Brain microvascular endothelial cell (primary cell): ENCODE results near the gene IL11RA.

Experiments used
- DNase-seq: peaks from one replicate; pipeline ENCODE4 v3.0.0-alpha.2; 2020
- H3K27ac ChIP-seq: fragments of 250-450 bp; sonication (Bioruptor Pico); 2 replicates; pipeline ENCODE4 v1.5.1; 2020; ENCODE audit warnings: mild to moderate bottlenecking, moderate library complexity
- H3K27me3 ChIP-seq: fragments of 250-450 bp; sonication (Bioruptor Pico); replicated peaks from 2 replicates; pipeline ENCODE4 v1.5.1; 2020; ENCODE audit warnings: mild to moderate bottlenecking
- H3K36me3 ChIP-seq: fragments of 250-450 bp; sonication (Bioruptor Pico); replicated peaks from 2 replicates; pipeline ENCODE4 v1.5.1; 2020; ENCODE audit warnings: mild to moderate bottlenecking
- H3K4me3 ChIP-seq: 2 replicates; pipeline ENCODE4 v1.5.1; 2011; ENCODE audit warnings: low read depth, mild to moderate bottlenecking, control low read depth, low read length, moderate library complexity
- in situ Hi-C: cut with HindIII; loops from 2 replicates; pipeline ENCODE4 v1.10.0; 2017; ENCODE audit warnings: low sequenced_read_pairs, low pct_ligation_motif_present
- TF ChIP-seq, protein P1 (sequence below): IDR thresholded peaks from 2 replicates; pipeline ENCODE4 v1.5.1; 2011; ENCODE audit warnings: low read depth, mild to moderate bottlenecking, moderate library complexity, low read length, control low read depth, inconsistent platforms; ENCODE audit errors: missing control alignments

IL11RA gene

DNA sequence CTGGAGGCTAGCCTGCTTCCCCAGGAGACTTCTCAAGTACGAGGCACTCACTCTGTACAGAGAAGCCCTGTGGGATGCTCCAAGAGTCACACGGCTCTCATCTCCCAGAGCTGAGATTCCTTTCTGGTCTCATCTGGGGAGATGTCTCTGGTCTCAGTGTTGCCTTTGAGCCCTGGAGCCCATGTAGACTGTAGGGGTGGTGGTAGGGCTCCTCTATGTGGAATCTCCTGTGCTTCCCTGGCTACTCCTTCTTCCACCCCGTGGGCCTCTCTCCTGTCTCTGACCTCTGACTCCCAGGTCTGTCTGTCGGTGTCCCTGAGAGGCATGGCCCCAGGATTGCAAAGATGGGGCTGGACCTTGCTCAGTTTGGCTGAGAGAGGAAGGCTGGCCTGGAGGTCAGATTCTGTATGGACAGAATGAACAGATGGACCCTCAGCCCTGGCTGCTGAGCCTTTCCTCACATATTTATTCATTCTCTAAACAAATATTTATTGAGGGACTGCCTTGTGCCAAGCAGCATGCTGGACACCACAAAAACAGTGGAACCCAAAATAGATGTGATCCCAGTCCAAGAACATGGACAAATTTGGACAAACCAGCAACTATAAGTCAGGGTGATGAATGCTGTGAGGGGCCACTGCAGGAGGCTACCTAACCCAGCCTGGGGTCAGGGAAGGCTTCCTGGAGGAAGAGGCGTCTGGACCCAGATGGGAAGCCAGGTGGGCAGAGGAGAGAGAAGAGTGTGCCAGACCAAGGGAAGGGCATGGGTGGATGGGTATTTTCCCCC lies 36.5 kb downstream of the IL11RA start:
- H3K4me3 ChIP-seq: no peak overlapping the region
- H3K27me3 ChIP-seq: no peaks in the 10 kb centered on the region
- TF ChIP-seq, protein P1, sequence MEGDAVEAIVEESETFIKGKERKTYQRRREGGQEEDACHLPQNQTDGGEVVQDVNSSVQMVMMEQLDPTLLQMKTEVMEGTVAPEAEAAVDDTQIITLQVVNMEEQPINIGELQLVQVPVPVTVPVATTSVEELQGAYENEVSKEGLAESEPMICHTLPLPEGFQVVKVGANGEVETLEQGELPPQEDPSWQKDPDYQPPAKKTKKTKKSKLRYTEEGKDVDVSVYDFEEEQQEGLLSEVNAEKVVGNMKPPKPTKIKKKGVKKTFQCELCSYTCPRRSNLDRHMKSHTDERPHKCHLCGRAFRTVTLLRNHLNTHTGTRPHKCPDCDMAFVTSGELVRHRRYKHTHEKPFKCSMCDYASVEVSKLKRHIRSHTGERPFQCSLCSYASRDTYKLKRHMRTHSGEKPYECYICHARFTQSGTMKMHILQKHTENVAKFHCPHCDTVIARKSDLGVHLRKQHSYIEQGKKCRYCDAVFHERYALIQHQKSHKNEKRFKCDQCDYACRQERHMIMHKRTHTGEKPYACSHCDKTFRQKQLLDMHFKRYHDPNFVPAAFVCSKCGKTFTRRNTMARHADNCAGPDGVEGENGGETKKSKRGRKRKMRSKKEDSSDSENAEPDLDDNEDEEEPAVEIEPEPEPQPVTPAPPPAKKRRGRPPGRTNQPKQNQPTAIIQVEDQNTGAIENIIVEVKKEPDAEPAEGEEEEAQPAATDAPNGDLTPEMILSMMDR: no peak
- DNase-seq: no peak
- H3K27ac ChIP-seq: no peak overlapping the region
- no peaks in the 10 kb centered on the region for H3K36me3 ChIP-seq
- in situ Hi-C loops: no loop called here

DNA sequence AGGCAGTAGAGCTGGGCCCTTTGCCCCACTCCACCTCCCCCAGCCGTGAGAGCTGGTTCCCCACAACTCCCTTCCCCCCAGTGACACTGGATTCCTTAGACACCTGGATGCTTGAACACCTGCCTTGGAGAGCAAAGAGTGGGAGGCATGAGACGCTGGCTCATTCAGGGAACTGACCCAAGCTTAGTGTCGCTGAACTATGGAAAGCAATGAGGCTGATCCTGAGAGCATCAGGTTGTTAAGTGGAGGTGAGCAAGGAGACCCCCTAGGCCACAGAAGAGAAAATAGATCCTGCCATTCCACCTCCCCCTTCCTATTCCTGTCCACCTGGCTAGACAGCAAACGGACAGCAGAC lies 37.1 kb downstream of the IL11RA start:
- in situ Hi-C loops: no loop called here
- Histone ChIP-seq H3K4me3 (no peak overlapping the region), H3K36me3 (no peaks in the 10 kb centered on the region), H3K27ac (no peak overlapping the region), H3K27me3 (no peaks in the 10 kb centered on the region)
- TF ChIP-seq, protein P1: no peak
- no peak for DNase-seq

DNA sequence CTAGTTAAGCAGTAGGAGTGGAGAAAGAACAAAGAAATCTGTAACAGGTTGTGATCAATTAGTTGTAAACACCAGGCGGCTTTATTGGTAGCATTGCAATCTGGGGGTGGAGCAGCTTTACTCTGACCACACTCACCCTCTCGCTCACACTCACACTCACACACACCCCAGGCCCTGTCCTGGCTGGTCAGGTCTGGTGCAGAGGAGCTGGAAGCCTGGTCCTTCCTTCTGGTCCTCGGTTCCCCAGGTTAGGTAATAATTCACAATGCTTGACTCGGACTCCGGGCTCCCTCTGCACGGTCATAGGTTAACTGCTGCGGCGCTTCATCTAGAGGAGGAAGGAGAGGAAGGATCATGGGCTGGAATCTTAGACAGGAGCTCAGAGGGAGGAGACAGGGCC lies 37.5 kb downstream of the IL11RA start:
- no peak overlapping the region for H3K27ac ChIP-seq
- H3K4me3 ChIP-seq: no peak overlapping the region
- DNase-seq: no peak
- TF ChIP-seq, protein P1: no peak
- H3K36me3 ChIP-seq: no peaks in the 10 kb centered on the region
- H3K27me3 ChIP-seq: no peaks in the 10 kb centered on the region
- in situ Hi-C loops: no loop called here

DNA sequence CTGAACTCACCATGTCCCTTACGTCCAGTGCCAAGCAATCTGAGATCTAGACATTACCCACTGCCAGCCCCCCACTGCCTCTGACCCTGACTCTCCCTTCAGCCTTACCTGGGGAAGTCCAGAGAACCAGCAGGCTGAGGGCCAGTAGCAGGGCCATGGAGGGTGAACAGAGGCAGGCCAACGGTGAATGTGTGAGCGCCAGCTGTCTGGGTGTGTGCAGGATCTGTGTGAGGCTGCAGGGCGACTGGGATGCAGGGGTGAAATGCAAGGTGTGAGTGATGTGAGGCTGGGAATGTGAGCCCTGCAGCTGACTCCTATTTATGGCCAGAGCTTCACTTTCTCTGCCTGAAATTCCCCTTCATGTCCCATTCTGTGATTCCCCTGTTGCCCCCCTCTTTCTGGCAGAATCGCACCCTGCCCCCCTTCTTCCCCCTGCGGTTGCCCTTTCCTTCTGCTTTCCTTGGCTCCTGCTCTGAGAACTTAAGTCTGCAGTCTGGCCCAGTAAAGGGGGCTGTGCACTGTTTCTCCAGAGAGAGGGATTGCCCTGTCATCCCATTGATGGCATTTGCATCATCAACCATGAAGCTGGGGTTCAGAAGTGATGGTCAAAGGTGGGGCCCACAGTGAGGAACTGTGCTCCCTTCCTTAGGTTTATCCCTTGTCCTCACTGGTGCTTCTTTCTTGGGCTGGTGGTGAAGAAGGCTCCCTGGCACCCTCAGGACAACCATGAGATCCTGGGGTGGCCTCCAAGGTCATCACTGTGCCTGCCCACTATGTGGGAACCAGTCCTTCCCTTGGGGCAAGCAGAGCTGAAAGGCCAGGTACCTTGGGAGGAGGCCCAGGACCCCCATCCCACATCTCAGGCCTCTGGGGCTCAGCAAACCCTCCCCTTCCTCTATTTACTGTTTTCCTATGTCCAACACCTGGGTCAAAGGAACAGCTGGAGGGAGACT lies 39.3 kb downstream of the IL11RA start, which contains the start of gene CCL19:
Gene CCL19, minus strand, starts transcription at position 294 of the 953 bp plus-strand sequence. Its CDS starts 137 bp downstream, at position 157.
- DNase-seq: no peak
- in situ Hi-C loops: no loop called here
- Histone ChIP-seq H3K4me3 (no peak within 1 kb of the TSS), H3K27me3 (no peaks in the 10 kb centered on the region), H3K27ac (no peak within 1 kb of the TSS), H3K36me3 (no peaks in the 10 kb centered on the region)
- TF ChIP-seq, protein P1: no peak

DNA sequence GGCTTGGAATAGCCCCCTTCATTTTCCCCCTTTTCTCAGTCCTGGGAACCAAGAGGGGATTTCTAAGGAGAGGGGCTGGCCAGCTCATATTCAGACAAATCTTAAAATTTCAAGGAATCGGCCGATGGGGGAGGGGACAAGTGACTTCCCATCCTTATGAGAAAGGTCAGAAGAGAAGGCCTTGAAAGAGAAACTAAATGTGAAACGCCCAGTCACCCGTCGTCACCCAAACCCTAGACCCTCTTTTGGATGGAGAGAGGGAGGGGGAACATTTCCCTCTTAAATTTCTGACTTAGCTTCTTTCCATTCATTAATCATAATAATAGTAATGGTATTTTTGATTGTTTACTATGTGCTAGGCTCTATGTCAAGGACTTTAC lies 39.9 kb downstream of the IL11RA start:
- Histone ChIP-seq H3K36me3 (no peaks in the 10 kb centered on the region), H3K27ac (no peak overlapping the region), H3K27me3 (no peaks in the 10 kb centered on the region), H3K4me3 (no peak overlapping the region)
- no peak for DNase-seq
- TF ChIP-seq, protein P1: no peak
- in situ Hi-C loops: no loop called here
